ENCODE data around the gene PANK1. TPM values are rescaled to one million over a fixed set of nuclear protein-coding genes. Genes with fewer than 3 reads are reported as not detected.

PANK1 gene
- total and polyA plus RNA-seq, 2 of the 4 experiments (the other 2 are of a cell fraction): 3.0 to 8.8 TPM

- CTCF ChIA-PET: interaction anchor here (1.8 kb wide), 1 partner anchor 13 kb away, joined by 5 read pairs; no protein-coding TSS in a partner anchor
- no peaks in the 10 kb centered on the region for H3K79me1 ChIP-seq (ENCODE audit: low read depth in 1 of 2, low read length in 2 of 2)
- no peak overlapping the region for H3K18ac ChIP-seq (ENCODE audit: low read depth, low read length)
- no peaks in the 10 kb centered on the region for H3K9me1 ChIP-seq (ENCODE audit: insufficient read depth, low read length)
- peaks cover 3% of the 10 kb centered on the region; the same call in 1 of the 2 replicates for H3K4me1 ChIP-seq (ENCODE audit: control insufficient read depth, insufficient read depth, low read length)
- no peak overlapping the region for H3K56ac ChIP-seq (ENCODE audit: extremely low read depth, insufficient read depth, low read length)
- H2BK20ac ChIP-seq (ENCODE audit: low read depth, low read length): no peak overlapping the region; the same call in 1 of the 2 replicates
- H2BK15ac ChIP-seq (ENCODE audit: low read depth, low read length): no peak overlapping the region
- intact Hi-C loops (cut with micrococcal nuclease): no loop called here
- no peak overlapping the region for H4K91ac ChIP-seq (ENCODE audit: insufficient read depth, low read depth, low read length)
- H3K23ac ChIP-seq (ENCODE audit: low read depth, low read length): no peak overlapping the region
- H3K4me3 ChIP-seq (ENCODE audit: insufficient read depth, low read depth, low read length): peak overlapping the region; percentile 51
- BruUV-seq (replicated peaks): no TSS peak
- H3K14ac ChIP-seq (replicated peaks; ENCODE audit: low read depth, low read length): no peak overlapping the region
- H2AK9ac ChIP-seq (replicated peaks; ENCODE audit: low read depth, low read length, poor library complexity): no peak overlapping the region
- no CpG with 5 or more reads among the region's 8 CpGs for WGBS, 2 experiments (ENCODE audit: extremely low coverage in 2 of 2, insufficient read length in 1 of 2)
- dilution Hi-C loops (cut with HindIII; ENCODE audit: low sequenced_read_pairs, unreplicated experiment): no loop called here
- H2AFZ ChIP-seq (replicated peaks; ENCODE audit: low read length, poor library complexity): peak overlapping the region; percentile 94
- no peaks in the 10 kb centered on the region for H4K20me1 ChIP-seq (ENCODE audit: insufficient read depth, low read length)
- DNase-seq: no peak
- no peak overlapping the region for H4K5ac ChIP-seq (ENCODE audit: low read depth, low read length)
- 0 out of 2 replicates have a peak overlapping the region, but pooled peaks have one; percentile 65 for H2BK120ac ChIP-seq (ENCODE audit: low read depth, low read length)
- no peak for ATAC-seq (ENCODE audit: low read depth)
- in situ Hi-C loops (cut with MboI; ENCODE audit: low sequenced_read_pairs): no loop called here
- H2AK5ac ChIP-seq (ENCODE audit: low read depth, low read length): no peak overlapping the region
- H3K4me2 ChIP-seq (ENCODE audit: low read depth, low read length): peak overlapping the region; percentile 98
- H3K4ac ChIP-seq (ENCODE audit: low read depth, low read length): no peak overlapping the region
- no peaks in the 10 kb centered on the region for H3K9me3 ChIP-seq (ENCODE audit: control insufficient read depth, insufficient read depth, low read length)
- TF ChIP-seq USF2 (IDR thresholded peaks at IDR 0.05; ENCODE audit: low read depth, low read length) (no peak), BHLHE40 (IDR thresholded peaks at IDR 0.05; ENCODE audit: low read depth, low read length) (no peak)
- TF ChIP-seq, protein P1, sequence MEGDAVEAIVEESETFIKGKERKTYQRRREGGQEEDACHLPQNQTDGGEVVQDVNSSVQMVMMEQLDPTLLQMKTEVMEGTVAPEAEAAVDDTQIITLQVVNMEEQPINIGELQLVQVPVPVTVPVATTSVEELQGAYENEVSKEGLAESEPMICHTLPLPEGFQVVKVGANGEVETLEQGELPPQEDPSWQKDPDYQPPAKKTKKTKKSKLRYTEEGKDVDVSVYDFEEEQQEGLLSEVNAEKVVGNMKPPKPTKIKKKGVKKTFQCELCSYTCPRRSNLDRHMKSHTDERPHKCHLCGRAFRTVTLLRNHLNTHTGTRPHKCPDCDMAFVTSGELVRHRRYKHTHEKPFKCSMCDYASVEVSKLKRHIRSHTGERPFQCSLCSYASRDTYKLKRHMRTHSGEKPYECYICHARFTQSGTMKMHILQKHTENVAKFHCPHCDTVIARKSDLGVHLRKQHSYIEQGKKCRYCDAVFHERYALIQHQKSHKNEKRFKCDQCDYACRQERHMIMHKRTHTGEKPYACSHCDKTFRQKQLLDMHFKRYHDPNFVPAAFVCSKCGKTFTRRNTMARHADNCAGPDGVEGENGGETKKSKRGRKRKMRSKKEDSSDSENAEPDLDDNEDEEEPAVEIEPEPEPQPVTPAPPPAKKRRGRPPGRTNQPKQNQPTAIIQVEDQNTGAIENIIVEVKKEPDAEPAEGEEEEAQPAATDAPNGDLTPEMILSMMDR (conservative IDR thresholded peaks at IDR 0.05; ENCODE audit: low read depth, low read length): no peak
- H3K27ac ChIP-seq (ENCODE audit: insufficient read depth, low read length): no peak overlapping the region
- no peak overlapping the region for H4K8ac ChIP-seq (ENCODE audit: low read depth in 2 of 2, low read length in 2 of 2)
- no peak overlapping the region for H2BK5ac ChIP-seq (ENCODE audit: low read depth, low read length, poor library complexity, severe bottlenecking)
- no peak overlapping the region for H3K9ac ChIP-seq (ENCODE audit: low read depth, low read length)
- H3K36me3 ChIP-seq (ENCODE audit: control insufficient read depth, insufficient read depth, low read length): no peaks in the 10 kb centered on the region
- POLR2A ChIA-PET (ENCODE audit: unreplicated experiment): no interaction called here
- peaks cover 18% of the 10 kb centered on the region for H3K27me3 ChIP-seq (ENCODE audit: control insufficient read depth, insufficient read depth, low read length)
Observed at GRCh38 chr10:89534826-89535166, 110.2 kb downstream of the PANK1 start.

Small RNA genes within 50 kb of the gene (microRNA-seq; reads per million reads assigned to microRNA genes)
- gene MIR107 (ENCODE audit: insufficient read depth in 1 of 2, insufficient read length in 1 of 2, unreplicated experiment in 1 of 2): 199 to 676 reads per million in 2 experiments

Small RNA genes within 50 kb of the gene (small RNA-seq; reads per million reads assigned to genes)
- 87.0 to 4,726 (median 2,109) reads per million in 5 experiments for gene MIR107

Other genes with a start within 250 kb of the PANK1 start
- gene IFIT5, start 230.7 kb downstream of the PANK1 start, total RNA-seq (2012; rRNA removed): 18.1 and 21.7 TPM in 2 replicates
- gene IFIT5, start 230.7 kb downstream of the PANK1 start, polyA plus RNA-seq (2012; rRNA removed): 3.9 and 5.2 TPM in 2 replicates
- gene SLC16A12, start 109.6 kb downstream of the PANK1 start, total RNA-seq (2012; rRNA removed): 1.6 and 2.2 TPM in 2 replicates
- gene SLC16A12, start 109.6 kb downstream of the PANK1 start, polyA plus RNA-seq (2012; rRNA removed): 1.0 and 1.4 TPM in 2 replicates
- gene KIF20B, start 56.3 kb upstream of the PANK1 start, total RNA-seq (2012; rRNA removed): 16.1 and 23.5 TPM in 2 replicates
- 2.7 and 3.1 TPM in 2 replicates for gene KIF20B, start 56.3 kb upstream of the PANK1 start, polyA plus RNA-seq (2012; rRNA removed)

Data from IMR-90 (cell line).